Measurements from ENCODE around the gene ADARB2. TPM values are rescaled to one million over a fixed set of nuclear protein-coding genes. Genes with fewer than 3 reads are reported as not detected.

ADARB2 gene
- total RNA-seq, 1 donor from 2014 or later = 0.08 TPM

DNA sequence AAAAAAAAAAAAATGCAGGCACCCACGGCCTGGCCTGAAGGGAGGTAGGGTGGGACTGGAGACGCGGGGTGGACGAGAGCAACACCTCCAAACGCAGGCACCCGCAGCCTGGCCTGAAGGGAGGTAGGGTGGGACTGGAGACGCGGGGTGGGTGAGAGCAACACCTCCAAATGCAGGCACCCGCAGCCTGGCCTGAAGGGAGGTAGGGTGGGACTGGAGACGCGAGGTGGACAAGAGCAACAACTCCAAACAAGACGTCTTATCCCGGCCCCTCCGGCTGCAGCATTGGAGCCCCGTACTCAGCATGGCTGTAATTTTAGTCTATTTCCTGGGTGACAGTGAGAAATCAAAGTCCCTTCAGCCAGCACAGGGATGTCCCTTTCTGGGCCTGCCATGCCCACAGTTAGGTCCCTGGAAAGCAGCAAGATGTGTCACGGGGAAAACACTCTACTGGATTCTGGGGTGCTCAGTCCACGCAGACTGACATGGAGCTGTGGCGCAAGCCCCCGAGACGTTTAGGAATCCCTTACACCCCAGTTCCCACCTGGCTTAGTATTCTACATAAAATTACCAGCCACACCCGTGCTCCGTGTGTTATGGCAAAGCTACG, 561.3 kb downstream of the ADARB2 start:
- TF ChIP-seq, protein P1, sequence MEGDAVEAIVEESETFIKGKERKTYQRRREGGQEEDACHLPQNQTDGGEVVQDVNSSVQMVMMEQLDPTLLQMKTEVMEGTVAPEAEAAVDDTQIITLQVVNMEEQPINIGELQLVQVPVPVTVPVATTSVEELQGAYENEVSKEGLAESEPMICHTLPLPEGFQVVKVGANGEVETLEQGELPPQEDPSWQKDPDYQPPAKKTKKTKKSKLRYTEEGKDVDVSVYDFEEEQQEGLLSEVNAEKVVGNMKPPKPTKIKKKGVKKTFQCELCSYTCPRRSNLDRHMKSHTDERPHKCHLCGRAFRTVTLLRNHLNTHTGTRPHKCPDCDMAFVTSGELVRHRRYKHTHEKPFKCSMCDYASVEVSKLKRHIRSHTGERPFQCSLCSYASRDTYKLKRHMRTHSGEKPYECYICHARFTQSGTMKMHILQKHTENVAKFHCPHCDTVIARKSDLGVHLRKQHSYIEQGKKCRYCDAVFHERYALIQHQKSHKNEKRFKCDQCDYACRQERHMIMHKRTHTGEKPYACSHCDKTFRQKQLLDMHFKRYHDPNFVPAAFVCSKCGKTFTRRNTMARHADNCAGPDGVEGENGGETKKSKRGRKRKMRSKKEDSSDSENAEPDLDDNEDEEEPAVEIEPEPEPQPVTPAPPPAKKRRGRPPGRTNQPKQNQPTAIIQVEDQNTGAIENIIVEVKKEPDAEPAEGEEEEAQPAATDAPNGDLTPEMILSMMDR (IDR thresholded peaks at IDR 0.05; ENCODE audit: insufficient read depth, low read length, poor library complexity, severe bottlenecking) = no peak
- H3K4me3 ChIP-seq (ENCODE audit: low read depth, low read length) = no peak overlapping the region

DNA sequence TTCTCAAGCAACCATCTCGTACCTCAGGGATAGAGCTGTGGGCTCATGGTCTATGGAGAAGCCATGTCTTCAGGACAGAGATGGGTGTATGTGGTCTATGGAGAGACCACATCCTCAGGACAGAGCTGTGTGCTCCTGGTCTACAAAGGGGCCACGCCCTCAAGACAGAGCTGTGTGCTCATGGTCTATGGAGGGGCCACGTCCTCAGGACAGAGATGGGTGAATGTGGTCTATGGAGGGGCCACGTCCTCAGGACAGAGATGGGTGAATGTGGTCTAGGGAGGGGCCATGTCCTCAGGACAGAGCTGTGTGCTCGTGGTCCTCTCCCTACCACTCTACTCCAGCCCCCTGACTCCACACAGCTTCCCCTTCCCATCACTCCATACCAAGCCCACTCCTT, 563.3 kb downstream of the ADARB2 start:
- Histone ChIP-seq H3K27me3 (ENCODE audit: control insufficient read depth, insufficient read depth, low read length) (no peaks in the 10 kb centered on the region), H3K4me3 (ENCODE audit: low read depth, low read length) (no peak overlapping the region), H3K36me3 (ENCODE audit: control insufficient read depth, insufficient read depth, low read length) (no peaks in the 10 kb centered on the region)
- TF ChIP-seq, protein P1 (IDR thresholded peaks at IDR 0.05; ENCODE audit: insufficient read depth, low read length, poor library complexity, severe bottlenecking) = no peak
- DNase-seq (ENCODE audit: low read depth) = no peak

More for the DNA sequence above, 561.3 kb downstream of the ADARB2 start:
- no peak for DNase-seq (ENCODE audit: low read depth)
- no peaks in the 10 kb centered on the region for H3K27me3 ChIP-seq (ENCODE audit: control insufficient read depth, insufficient read depth, low read length)
- no peaks in the 10 kb centered on the region for H3K36me3 ChIP-seq (ENCODE audit: control insufficient read depth, insufficient read depth, low read length)

DNA sequence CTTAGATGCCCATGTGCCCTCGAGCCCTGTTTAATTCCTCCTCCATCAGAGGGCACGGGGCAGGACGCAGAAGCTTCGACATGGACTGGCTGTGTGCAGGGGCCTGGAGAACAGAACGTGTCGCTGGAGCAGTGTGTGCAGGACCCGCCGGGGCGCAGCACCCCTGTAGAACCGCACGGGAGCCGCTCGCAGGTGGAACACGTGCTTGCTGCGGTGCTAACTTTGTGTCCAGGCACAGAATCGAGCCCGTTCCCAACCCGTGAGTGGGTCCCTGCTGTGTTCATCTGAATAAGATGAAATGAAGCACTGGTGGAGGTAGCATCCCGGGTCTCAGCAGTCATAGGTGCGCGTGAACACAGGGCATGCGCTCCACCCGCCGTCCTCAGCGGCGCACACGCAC, 564.2 kb downstream of the ADARB2 start:
- TF ChIP-seq, protein P1 (IDR thresholded peaks at IDR 0.05; ENCODE audit: insufficient read depth, low read length, poor library complexity, severe bottlenecking) = no peak

DNA sequence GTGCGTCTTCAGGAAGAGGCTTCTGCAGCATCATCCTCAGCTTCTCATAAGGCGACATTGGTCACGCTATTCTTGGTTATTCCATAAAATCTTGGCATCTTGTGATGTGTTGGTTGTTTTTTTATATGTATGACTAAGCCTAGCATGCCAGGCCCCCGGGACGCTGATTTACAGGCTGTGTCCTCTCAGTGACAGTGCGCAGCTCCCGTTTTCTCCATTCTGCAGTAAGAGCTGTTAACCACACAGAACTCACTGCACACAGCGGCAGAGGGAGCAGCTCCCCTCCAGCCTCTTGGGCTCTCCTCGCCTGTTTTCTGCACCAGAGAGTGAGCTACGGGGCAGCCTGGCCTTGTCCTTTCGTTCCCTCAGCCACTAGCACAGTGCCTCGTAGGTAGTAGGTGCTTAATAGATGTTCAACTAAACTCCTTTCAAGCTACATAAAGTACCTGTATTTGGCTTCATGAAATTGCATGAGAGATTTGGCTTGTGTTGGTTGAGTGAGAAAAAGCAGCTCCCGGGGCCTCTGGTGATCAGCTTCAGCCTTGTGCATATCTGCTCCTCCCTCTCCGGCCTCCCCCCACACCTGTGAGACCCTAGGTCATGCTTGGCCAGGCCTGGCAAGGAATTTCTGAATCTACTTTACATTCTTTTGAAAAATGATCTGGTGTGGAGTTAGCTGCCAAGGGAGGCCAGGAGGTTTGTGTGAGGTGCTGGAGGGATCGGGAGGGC, 564.9 kb downstream of the ADARB2 start:
- TF ChIP-seq, protein P1 (IDR thresholded peaks at IDR 0.05; ENCODE audit: insufficient read depth, low read length, poor library complexity, severe bottlenecking) = no peak
- no peak for DNase-seq (ENCODE audit: low read depth)

More for the DNA sequence above, 564.2 kb downstream of the ADARB2 start:
- Histone ChIP-seq H3K27me3 (ENCODE audit: control insufficient read depth, insufficient read depth, low read length) (no peaks in the 10 kb centered on the region), H3K4me3 (ENCODE audit: low read depth, low read length) (no peak overlapping the region), H3K36me3 (ENCODE audit: control insufficient read depth, insufficient read depth, low read length) (no peaks in the 10 kb centered on the region)
- DNase-seq (ENCODE audit: low read depth) = no peak

DNA sequence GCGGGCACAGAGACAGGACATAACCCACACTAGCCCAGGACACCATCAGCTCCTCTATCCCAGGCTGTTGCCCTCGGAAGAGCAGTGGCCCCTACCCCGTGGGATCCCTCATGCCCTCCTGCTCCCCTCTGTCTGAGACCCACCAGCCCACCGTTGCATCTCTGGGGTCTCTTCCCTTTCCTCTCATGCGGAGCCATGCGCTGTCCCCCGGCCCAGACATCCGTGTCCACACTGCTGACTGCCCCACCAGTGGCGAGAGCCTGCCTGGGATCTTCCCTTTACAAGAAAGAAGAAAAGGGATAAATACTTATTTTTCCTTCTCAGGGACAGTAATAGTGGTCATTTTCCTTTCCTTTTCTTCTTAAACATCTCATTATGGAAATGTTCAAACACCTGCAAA, 565.7 kb downstream of the ADARB2 start:
- H3K36me3 ChIP-seq (ENCODE audit: control insufficient read depth, insufficient read depth, low read length) = no peaks in the 10 kb centered on the region
- no peaks in the 10 kb centered on the region for H3K27me3 ChIP-seq (ENCODE audit: control insufficient read depth, insufficient read depth, low read length)
- H3K4me3 ChIP-seq (ENCODE audit: low read depth, low read length) = no peak overlapping the region
- TF ChIP-seq, protein P1 (IDR thresholded peaks at IDR 0.05; ENCODE audit: insufficient read depth, low read length, poor library complexity, severe bottlenecking) = no peak
- DNase-seq (ENCODE audit: low read depth) = no peak

More for the DNA sequence above, 564.9 kb downstream of the ADARB2 start:
- H3K4me3 ChIP-seq (ENCODE audit: low read depth, low read length) = no peak overlapping the region
- H3K27me3 ChIP-seq (ENCODE audit: control insufficient read depth, insufficient read depth, low read length) = no peaks in the 10 kb centered on the region
- H3K36me3 ChIP-seq (ENCODE audit: control insufficient read depth, insufficient read depth, low read length) = no peaks in the 10 kb centered on the region

All from kidney epithelial cell (primary cell).